Amniotic epithelial cell (primary cell): Measurements from ENCODE around the gene NKRF.
"Not testable (repeated sequence)": the region's sequence is repeated elsewhere in the genome, so short reads cannot be mapped to it uniquely, and the experiment has no call there.

Experiments
- DNase-seq: peaks from one replicate; pipeline ENCODE4 v3.0.0-alpha.2; 2010; ENCODE audit warnings: low read depth

Gene NKRF

GRCh38 chrX:119606280-119607017 lies at the start of gene NKRF:
Gene NKRF (minus strand): TSS chrX:119606424.
- DNase-seq = peak; percentile 80

- DNase-seq = peak; percentile 97
Measured at GRCh38 chrX:119655125-119655524, 48.9 kb upstream of the NKRF start.

- peak; percentile 92 for DNase-seq
Measured at GRCh38 chrX:119654112-119654531, 47.9 kb upstream of the NKRF start.

GRCh38 chrX:119648421-119648775 lies 42.2 kb upstream of the NKRF start:
- no peak for DNase-seq

- no peak for DNase-seq
Measured at GRCh38 chrX:119647552-119648420, 41.6 kb upstream of the NKRF start.

- no peak for DNase-seq
Measured at GRCh38 chrX:119647089-119647488, 40.9 kb upstream of the NKRF start.

- DNase-seq = no peak
Measured at GRCh38 chrX:119646515-119646914, 40.3 kb upstream of the NKRF start.

GRCh38 chrX:119643696-119644095 lies 37.5 kb upstream of the NKRF start:
- DNase-seq = no peak

GRCh38 chrX:119640731-119641170 lies 34.5 kb upstream of the NKRF start:
- no peak for DNase-seq

GRCh38 chrX:119638725-119639471 lies 32.7 kb upstream of the NKRF start:
- no peak for DNase-seq

- DNase-seq = not testable (repeated sequence)
Measured at GRCh38 chrX:119637421-119637820, 31.2 kb upstream of the NKRF start.

- no peak for DNase-seq
Measured at GRCh38 chrX:119636419-119636818, 30.2 kb upstream of the NKRF start.

- no peak for DNase-seq
Measured at GRCh38 chrX:119635799-119636198, 29.6 kb upstream of the NKRF start.

GRCh38 chrX:119635179-119635578 lies 29.0 kb upstream of the NKRF start:
- DNase-seq = no peak

- no peak for DNase-seq
Measured at GRCh38 chrX:119625843-119626242, 19.6 kb upstream of the NKRF start.

- no peak for DNase-seq
Measured at GRCh38 chrX:119624951-119625668, 18.9 kb upstream of the NKRF start.

- no peak for DNase-seq
Measured at GRCh38 chrX:119624417-119624816, 18.2 kb upstream of the NKRF start.

GRCh38 chrX:119622356-119623232 lies 16.4 kb upstream of the NKRF start:
- no peak for DNase-seq

GRCh38 chrX:119618439-119618838 lies 12.2 kb upstream of the NKRF start:
- no peak for DNase-seq

- no peak for DNase-seq
Measured at GRCh38 chrX:119617517-119618164, 11.4 kb upstream of the NKRF start.
